Activated CD4-positive, alpha-beta T cell treated with anti-CD3 and anti-CD28 coated beads, Interleukin-2, Interleukin-6, amounts not matched to agents 100 ng/mL and 50 ng/mL, durations not matched to agents 16 hours and 8 hours (primary cell): Measurements from ENCODE around the gene CLCNKA.
"Not testable (repeated sequence)": the region's sequence is repeated elsewhere in the genome, so short reads cannot be mapped to it uniquely, and the experiment has no call there.

ENCODE experiments used
- DNase-seq: peaks from one replicate; pipeline ENCODE4 v3.0.0-alpha.2; 2020

Gene CLCNKA

GRCh38 chr1:16043950-16044349 is 22.1 kb downstream of the CLCNKA start:
- no peak for DNase-seq

GRCh38 chr1:16046842-16047241 is 25.0 kb downstream of the CLCNKA start:
- DNase-seq: no peak

GRCh38 chr1:16047791-16048475 is 26.1 kb downstream of the CLCNKA start:
- DNase-seq: no peak

GRCh38 chr1:16048573-16049189 is 26.8 kb downstream of the CLCNKA start:
- peak; percentile 31 for DNase-seq

- DNase-seq: no peak
Observed at GRCh38 chr1:16050328-16050727, 28.5 kb downstream of the CLCNKA start.

GRCh38 chr1:16051039-16051438 is 29.2 kb downstream of the CLCNKA start:
- DNase-seq: no peak

- not testable (repeated sequence) for DNase-seq
Observed at GRCh38 chr1:16051949-16052348, 30.1 kb downstream of the CLCNKA start.

- no peak for DNase-seq
Observed at GRCh38 chr1:16053781-16054502, 32.1 kb downstream of the CLCNKA start.

GRCh38 chr1:16054598-16055540 is 33.0 kb downstream of the CLCNKA start:
- DNase-seq: no peak

GRCh38 chr1:16055613-16056520 is 34.0 kb downstream of the CLCNKA start:
- peak; percentile 90 for DNase-seq

- not testable (repeated sequence) for DNase-seq
Observed at GRCh38 chr1:16056521-16056912, 34.7 kb downstream of the CLCNKA start.

GRCh38 chr1:16057314-16057915 is 35.6 kb downstream of the CLCNKA start:
- DNase-seq: not testable (repeated sequence)

- not testable (repeated sequence) for DNase-seq
Observed at GRCh38 chr1:16058394-16059120, 36.7 kb downstream of the CLCNKA start.

GRCh38 chr1:16061266-16061665 is 39.4 kb downstream of the CLCNKA start:
- DNase-seq: no peak

- not testable (repeated sequence) for DNase-seq
Observed at GRCh38 chr1:16061989-16062686, 40.3 kb downstream of the CLCNKA start.

- DNase-seq: not testable (repeated sequence)
Observed at GRCh38 chr1:16062687-16063075, 40.8 kb downstream of the CLCNKA start.

GRCh38 chr1:16063226-16063829 is 41.5 kb downstream of the CLCNKA start:
- DNase-seq: no peak

- no peak for DNase-seq
Observed at GRCh38 chr1:16063921-16064320, 42.1 kb downstream of the CLCNKA start.

GRCh38 chr1:16064536-16065268 is 42.9 kb downstream of the CLCNKA start:
- DNase-seq: no peak
